ENCODE measurements around the gene CACYBP. TPM values are rescaled to one million over a fixed set of nuclear protein-coding genes. Genes with fewer than 3 reads are reported as not detected.

The CACYBP gene
- total RNA-seq, 1 donor from 2014 or later = 98.0 TPM

GRCh38 chr1:175002910-175003517, 3.3 kb downstream of the CACYBP start:
- TF ChIP-seq CTCF (IDR thresholded peaks at IDR 0.05; ENCODE audit: insufficient read depth, low read length, poor library complexity, severe bottlenecking) = no peak
- Histone ChIP-seq H3K27me3 (ENCODE audit: control insufficient read depth, insufficient read depth, low read length) (no peaks in the 10 kb centered on the region), H3K36me3 (ENCODE audit: control insufficient read depth, insufficient read depth, low read length) (no peaks in the 10 kb centered on the region), H3K4me3 (ENCODE audit: low read depth, low read length) (no peak overlapping the region)
- DNase-seq (ENCODE audit: low read depth) = no peak

- H3K27me3 ChIP-seq (ENCODE audit: control insufficient read depth, insufficient read depth, low read length) = no peaks in the 10 kb centered on the region
- no peak for DNase-seq (ENCODE audit: low read depth)
- H3K36me3 ChIP-seq (ENCODE audit: control insufficient read depth, insufficient read depth, low read length) = no peaks in the 10 kb centered on the region
- no peak overlapping the region for H3K4me3 ChIP-seq (ENCODE audit: low read depth, low read length)
- TF ChIP-seq CTCF (IDR thresholded peaks at IDR 0.05; ENCODE audit: insufficient read depth, low read length, poor library complexity, severe bottlenecking) = no peak
Observed at GRCh38 chr1:175003521-175003920, 3.8 kb downstream of the CACYBP start.

- H3K27me3 ChIP-seq (ENCODE audit: control insufficient read depth, insufficient read depth, low read length) = no peaks in the 10 kb centered on the region
- TF ChIP-seq CTCF (IDR thresholded peaks at IDR 0.05; ENCODE audit: insufficient read depth, low read length, poor library complexity, severe bottlenecking) = no peak
- no peaks in the 10 kb centered on the region for H3K36me3 ChIP-seq (ENCODE audit: control insufficient read depth, insufficient read depth, low read length)
- no peak for DNase-seq (ENCODE audit: low read depth)
- H3K4me3 ChIP-seq (ENCODE audit: low read depth, low read length) = no peak overlapping the region
Observed at GRCh38 chr1:175005085-175005783, 5.5 kb downstream of the CACYBP start.

- no peak for DNase-seq (ENCODE audit: low read depth)
- TF ChIP-seq CTCF (IDR thresholded peaks at IDR 0.05; ENCODE audit: insufficient read depth, low read length, poor library complexity, severe bottlenecking) = no peak
- H3K36me3 ChIP-seq (ENCODE audit: control insufficient read depth, insufficient read depth, low read length) = peaks cover 2% of the 10 kb centered on the region
- H3K4me3 ChIP-seq (ENCODE audit: low read depth, low read length) = no peak overlapping the region
- H3K27me3 ChIP-seq (ENCODE audit: control insufficient read depth, insufficient read depth, low read length) = no peaks in the 10 kb centered on the region
Observed at GRCh38 chr1:175009532-175009931, 9.8 kb downstream of the CACYBP start.

- no peak for DNase-seq (ENCODE audit: low read depth)
- Histone ChIP-seq H3K4me3 (ENCODE audit: low read depth, low read length) (no peak overlapping the region), H3K27me3 (ENCODE audit: control insufficient read depth, insufficient read depth, low read length) (no peaks in the 10 kb centered on the region), H3K36me3 (ENCODE audit: control insufficient read depth, insufficient read depth, low read length) (peaks cover 2% of the 10 kb centered on the region)
- TF ChIP-seq CTCF (IDR thresholded peaks at IDR 0.05; ENCODE audit: insufficient read depth, low read length, poor library complexity, severe bottlenecking) = no peak
Observed at GRCh38 chr1:175013445-175013844, 13.7 kb downstream of the CACYBP start.

- H3K27me3 ChIP-seq (ENCODE audit: control insufficient read depth, insufficient read depth, low read length) = no peaks in the 10 kb centered on the region
- peaks cover 2% of the 10 kb centered on the region for H3K36me3 ChIP-seq (ENCODE audit: control insufficient read depth, insufficient read depth, low read length)
- DNase-seq (ENCODE audit: low read depth) = no peak
- no peak for TF ChIP-seq CTCF (IDR thresholded peaks at IDR 0.05; ENCODE audit: insufficient read depth, low read length, poor library complexity, severe bottlenecking)
- H3K4me3 ChIP-seq (ENCODE audit: low read depth, low read length) = no peak overlapping the region
Observed at GRCh38 chr1:175015243-175015642, 15.5 kb downstream of the CACYBP start.
